Heart left ventricle (tissue), 16 donors: ENCODE results near the gene NFIB. TPM values are rescaled to one million over a fixed set of nuclear protein-coding genes. Genes with fewer than 3 reads are reported as not detected.

ENCODE experiments used
- ATAC-seq, 4 donors: fragments of 200-7000 bp; cut with Tn5 transposase; one replicate each; pipeline ENCODE4 v1.9.1; 2020 to 2022; ENCODE audit warnings: moderate library complexity in 4 of 4, mild to moderate bottlenecking in 3 of 4, moderate number of reproducible peaks in 1 of 4
- DNase-seq, 5 donors: peaks; one replicate each; pipeline ENCODE4 v3.0.0-alpha.2; 2020
- H3K27ac ChIP-seq, 12 donors: fragments of 200-600 bp; sonication (generic) in 4 of 12; one replicate each; pipeline versions ENCODE4 v1.5.0 to v1.8.0; 2016 to 2022; ENCODE audit warnings: mild to moderate bottlenecking in 2 of 12
- H3K27me3 ChIP-seq, 9 donors: fragments of 200-600 bp; sonication (generic) in 2 of 9; one replicate each; pipeline versions ENCODE4 v1.5.1 to v1.8.0; 2016 to 2022; ENCODE audit warnings: mild to moderate bottlenecking in 3 of 9
- H3K36me3 ChIP-seq, 9 donors: fragments of 200-600 bp; sonication (generic) in 2 of 9; one replicate each; pipeline versions ENCODE4 v1.5.0 to v1.8.0; 2018 to 2022; ENCODE audit warnings: mild to moderate bottlenecking in 2 of 9
- H3K4me1 ChIP-seq, 12 donors: fragments of 200-600 bp; sonication (generic) in 4 of 12; one replicate each; pipeline versions ENCODE4 v1.5.0 to v1.8.0; 2016 to 2022; ENCODE audit warnings: mild to moderate bottlenecking in 3 of 12
- H3K4me3 ChIP-seq, 12 donors: fragments of 200-600 bp; sonication (generic) in 4 of 12; one replicate each; pipeline versions ENCODE4 v1.5.0 to v1.8.0; 2017 to 2022; ENCODE audit warnings: mild to moderate bottlenecking in 9 of 12, moderate library complexity in 4 of 12
- H3K9me3 ChIP-seq, 12 donors: fragments of 200-600 bp; sonication (generic) in 4 of 12; one replicate each; pipeline versions ENCODE4 v1.5.0 to v1.8.0; 2016 to 2022; ENCODE audit warnings: mild to moderate bottlenecking in 1 of 12
- CTCF ChIP-seq, 12 donors: fragments of 200-600 bp; sonication (generic) in 4 of 12; IDR thresholded peaks; one replicate each; pipeline versions ENCODE4 v1.5.0 to v1.8.0; 2018 to 2022; ENCODE audit warnings: antibody characterized with exemption in 12 of 12, mild to moderate bottlenecking in 5 of 12
- POLR2A ChIP-seq, 2 donors: fragments of 450-650 bp; IDR thresholded peaks; one replicate each; pipeline ENCODE4 v1.6.1; 2017; ENCODE audit warnings: antibody characterized with exemption in 2 of 2, mild to moderate bottlenecking in 2 of 2, moderate library complexity in 2 of 2
- WGBS, 4 donors: extraction: QIAGEN DNeasy Blood & Tissue Kit in 2 of 4; methylation state at CpG; one replicate each; pipeline versions ENCODE4 v1.1.5 to v1.1.7; 2013 to 2018; 5-methylcytosine and 5-hydroxymethylcytosine counted together
- intact Hi-C, 10 donors: fragments of 100-400 bp; cut with DNase I; formaldehyde crosslinking; loops; one replicate each; pipeline versions ENCODE4 v1.11.1 to v1.14.2; 2022
- polyA plus RNA-seq, 2 donors: library from polyadenylated mRNA; stranded (reverse); fragments of 200-250 nt; gene quantifications; one replicate each; pipeline ENCODE4 v1.2.3, GENCODE V29; 2013
- total RNA-seq, 9 donors: library from RNA; depleted of rRNA in 2 of 9; stranded (reverse); fragments of >200 nt in 2 of 9; fragmentation: NEBNext Ultra II Directional in 3 of 9; extraction: Animal tissue kit (Norgen Biotek cat#: 25700) in 3 of 9; gene quantifications; one replicate each; pipeline versions ENCODE4 v1.1.0 to v1.2.4, GENCODE V29; 2016 to 2023
- donor health status: ischemic (EF 13 %, LVEDD 7.1; RV severe dilation, severe dysfunction).
- donor health status: healthy with polysubstance abuse.
- donor health status: DM: no; HTN: yes; CAD: no.
- donor health status: DM: no; HTN: no; CAD: no.
- donor health status: ischemic (EF 25% LVEDD 6.9; RV normal size, moderate dysfunction).
- donor health status: ischemic (EF 25% LVEDD 5.7; RV mildly dilated, moderate dysfunction).
- donor health status: healthy.
- donor health status: DM: yes; HTN: yes; CAD: no.
- donor health status: ischemic (EF 35%, LVEDD 5.7; RV mildly dilated, moderate dysfunction).
- donor health status: nonischemic (EF 11% LVEDD 7.7; RV severe dilation, severe dysfunction).
- donor health status: DM: yes; HTN: yes; CAD: no.
- donor health status: PGD.
- donor health status: ischemic (EF 29% LVEDD 5.4; RV normal size, mild dysfunction).
- donor health status: nonischemic (EF 23%, LVEDD 6.1; RV moderate dilation, normal function).

The NFIB gene
- total and polyA plus RNA-seq, 11 donors, result 24.5 to 148 (median 98.2) TPM

GRCh38 chr9:14190240-14190639 is 123.7 kb downstream of the NFIB start:
- Histone ChIP-seq H3K36me3 (no peaks in the 10 kb centered on the region), H3K4me1 (peaks cover 0 to 93% (median 64%) of the 10 kb centered on the region in 12 donors), H3K27ac (no peak overlapping the region), H3K9me3 (no peaks in the 10 kb centered on the region), H3K4me3 (no peak overlapping the region), H3K27me3 (no peaks in the 10 kb centered on the region)
- ATAC-seq (no peak), DNase-seq (no peak)
- intact Hi-C loops, result no loop called here
- TF ChIP-seq POLR2A (IDR thresholded peaks at IDR 0.05) (no peak), CTCF (IDR thresholded peaks at IDR 0.05) (no peak)
- WGBS, 4 donors, result 47 to 56% (median 52%) methylated on average over 1 of the region's 1 CpG

- peak in 1 of 4 donors; percentile 38 for ATAC-seq
- intact Hi-C loops, result loop anchor here in 1 of 10 donors (10.0 kb wide), 1 partner anchor 45 kb away; no protein-coding TSS in a partner anchor
- H3K4me1 ChIP-seq, result peaks cover 0 to 87% (median 58%) of the 10 kb centered on the region in 12 donors
These were observed 124.4 kb downstream of the NFIB start for GRCh38 chr9:14189578-14189977.

GRCh38 chr9:14189146-14189545 is 124.8 kb downstream of the NFIB start:
- TF ChIP-seq CTCF (IDR thresholded peaks at IDR 0.05) (no peak), POLR2A (IDR thresholded peaks at IDR 0.05) (no peak)
- ATAC-seq (no peak), DNase-seq (no peak)
- H3K9me3 ChIP-seq, result no peaks in the 10 kb centered on the region
- H3K36me3 ChIP-seq, result no peaks in the 10 kb centered on the region
- H3K4me3 ChIP-seq, result no peak overlapping the region
- no peak overlapping the region for H3K27ac ChIP-seq
- intact Hi-C loops, result loop anchor here in 1 of 10 donors (10.0 kb wide), 1 partner anchor 46 kb away; no protein-coding TSS in a partner anchor
- peaks cover 0 to 83% (median 54%) of the 10 kb centered on the region in 12 donors for H3K4me1 ChIP-seq
- H3K27me3 ChIP-seq, result no peaks in the 10 kb centered on the region
- 61 to 85% (median 74%) methylated on average over 4 of the region's 4 CpGs for WGBS, 4 donors

More at GRCh38 chr9:14189578-14189977, 124.4 kb downstream of the NFIB start:
- DNase-seq, result no peak
- 85 to 91% (median 88%) methylated on average over 1 of the region's 1 CpG for WGBS, 4 donors
- Histone ChIP-seq H3K27ac (no peak overlapping the region), H3K9me3 (no peaks in the 10 kb centered on the region), H3K36me3 (no peaks in the 10 kb centered on the region), H3K4me3 (no peak overlapping the region), H3K27me3 (no peaks in the 10 kb centered on the region)
- TF ChIP-seq POLR2A (IDR thresholded peaks at IDR 0.05) (no peak), CTCF (IDR thresholded peaks at IDR 0.05) (no peak)

- Histone ChIP-seq H3K4me1 (peaks cover 0 to 77% (median 49%) of the 10 kb centered on the region in 12 donors), H3K4me3 (no peak overlapping the region), H3K36me3 (no peaks in the 10 kb centered on the region), H3K9me3 (no peaks in the 10 kb centered on the region), H3K27me3 (no peaks in the 10 kb centered on the region), H3K27ac (no peak overlapping the region)
- intact Hi-C loops, result loop anchor here in 1 of 10 donors (10.0 kb wide), 1 partner anchor 46 kb away; no protein-coding TSS in a partner anchor
- no peak for ATAC-seq
- TF ChIP-seq POLR2A (IDR thresholded peaks at IDR 0.05), result no peak
- TF ChIP-seq CTCF (IDR thresholded peaks at IDR 0.05), result no peak
- no peak for DNase-seq
- 81 to 91% (median 84%) methylated on average over 3 of the region's 3 CpGs for WGBS, 4 donors
These were observed 125.4 kb downstream of the NFIB start for GRCh38 chr9:14188538-14188937.
